AG04450 (cell line): ENCODE results near the gene HSPBAP1. TPM values are rescaled to one million over a fixed set of nuclear protein-coding genes. Genes with fewer than 3 reads are reported as not detected.
A peak's percentile ranks its signal among the peaks of the same experiment; 100 is the strongest.

Experiments used
- CTCF ChIA-PET: fragments of 300-600, 350-600 bp; formaldehyde crosslinking; extraction: SDS; loops from one replicate; lab custom pipeline; 2022; ENCODE audit warnings: antibody characterized with exemption, inconsistent platforms; lab: Charles Lee
- POLR2A ChIA-PET: fragments of 350-600 bp; formaldehyde crosslinking; extraction: SDS; loops from one replicate; lab custom pipeline; 2021; ENCODE audit warnings: antibody characterized with exemption, inconsistent platforms; lab: Yijun Ruan, JAX
- DNase-seq: peaks from one replicate; pipeline ENCODE4 v3.0.0-alpha.2; 2011; ENCODE audit warnings: low read depth, low spot score
- H3K27ac ChIP-seq: one replicate; pipeline ENCODE4 v1.5.1; 2012; ENCODE audit warnings: low read depth, low read length, control low read depth
- H3K27me3 ChIP-seq: one replicate; pipeline ENCODE4 v1.6.0; 2012; ENCODE audit warnings: low read length; ENCODE audit not compliant: control insufficient read depth, insufficient read depth
- H3K4me3 ChIP-seq: 2 replicates; pipeline ENCODE4 v1.5.1; 2011; ENCODE audit warnings: mild to moderate bottlenecking, low read depth, low read length, control low read depth
- H3K9me3 ChIP-seq: 2 replicates; pipeline ENCODE4 v1.5.1; 2012; ENCODE audit warnings: low read length; ENCODE audit not compliant: control insufficient read depth, insufficient read depth
- CTCF ChIP-seq: IDR thresholded peaks from 2 replicates; pipeline ENCODE4 v1.5.1; 2011; ENCODE audit warnings: low read depth, low read length, control low read depth, inconsistent platforms
- polyA minus RNA-seq: library from RNA; depleted of rRNA, polyadenylated mRNA; stranded (reverse); fragments of >200 nt; gene quantifications from 2 replicates; pipeline ENCODE4 v1.2.3, GENCODE V29; 2011; rRNA and poly(A)+ RNA removed
- polyA plus RNA-seq: library from polyadenylated mRNA; depleted of rRNA; stranded (reverse); fragments of >200 nt; gene quantifications from 2 replicates; pipeline ENCODE4 v1.2.3, GENCODE V29; 2011; rRNA removed

Gene HSPBAP1
- polyA plus RNA-seq, result 6.3 and 8.3 TPM in 2 replicates
- 4.0 and 4.9 TPM in 2 replicates for polyA minus RNA-seq

- H3K27me3 ChIP-seq, result no peaks in the 10 kb centered on the region
- ChIA-PET CTCF (interaction anchor here (1.3 kb wide), 1 partner anchor 9 kb away, joined by 3 read pairs; no protein-coding TSS in a partner anchor), POLR2A (interaction anchor here (1.3 kb wide), 1 partner anchor 9 kb away, joined by 6 read pairs; no protein-coding TSS in a partner anchor)
- no peaks in the 10 kb centered on the region for H3K9me3 ChIP-seq
- DNase-seq, result peak; percentile 74
- peak within 1 kb of the TSS; percentile 99 for H3K27ac ChIP-seq
- no peak for TF ChIP-seq CTCF
- peak within 1 kb of the TSS; percentile 86 for H3K4me3 ChIP-seq
These were observed at the start of gene HSPBAP1 for GRCh38 chr3:122793568-122794416. HSPBAP1 (minus strand) TSS chr3:122793831; CDS start chr3:122793680, 151 bp downstream.

DNA sequence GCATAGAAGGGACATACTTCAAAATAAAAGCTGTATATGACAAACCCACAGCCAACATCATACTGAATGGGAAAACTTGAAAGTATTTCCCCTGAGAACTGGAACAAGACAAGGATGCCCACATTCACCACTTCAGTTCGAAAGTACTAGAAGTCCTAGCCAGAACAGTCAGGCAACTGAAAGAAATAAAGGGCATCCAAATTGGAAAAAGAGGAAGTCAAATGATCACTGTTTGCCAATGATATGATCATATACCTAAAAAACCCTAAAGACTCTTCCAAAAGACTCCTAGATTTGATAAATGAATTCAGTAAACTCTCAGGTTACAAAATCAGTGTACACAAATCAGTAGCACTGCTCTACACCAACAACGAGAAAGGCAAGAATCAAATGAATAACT, 42.0 kb upstream of the HSPBAP1 start:
- Histone ChIP-seq H3K27ac (no peak overlapping the region), H3K4me3 (no peak overlapping the region), H3K9me3 (no peaks in the 10 kb centered on the region), H3K27me3 (no peaks in the 10 kb centered on the region)
- POLR2A ChIA-PET, result no interaction called here
- CTCF ChIA-PET, result no interaction called here
- TF ChIP-seq CTCF, result no peak
- DNase-seq, result no peak

DNA sequence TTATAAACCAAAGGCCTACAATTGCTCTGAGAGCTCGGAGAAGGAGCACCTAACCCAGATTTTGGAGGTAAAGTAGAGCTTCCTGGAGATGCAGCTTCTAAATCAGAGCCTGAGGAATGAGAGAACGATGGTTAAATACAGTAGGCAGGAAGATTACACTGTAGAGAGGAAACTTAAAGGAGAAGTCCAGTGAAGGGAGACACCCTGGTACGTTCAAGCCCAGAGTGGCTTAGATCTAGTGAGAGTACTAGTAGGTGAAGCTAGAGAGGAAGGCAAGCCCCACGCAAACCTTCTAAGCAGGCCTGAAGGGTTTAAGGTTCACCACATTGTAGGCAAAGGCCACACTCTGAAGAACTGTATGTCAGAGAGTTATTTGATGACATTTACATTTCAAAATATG, 34.6 kb upstream of the HSPBAP1 start:
- no peak for TF ChIP-seq CTCF
- H3K27me3 ChIP-seq, result no peaks in the 10 kb centered on the region
- H3K4me3 ChIP-seq, result no peak overlapping the region
- POLR2A ChIA-PET, result no interaction called here
- CTCF ChIA-PET, result no interaction called here
- no peak overlapping the region for H3K27ac ChIP-seq
- H3K9me3 ChIP-seq, result no peaks in the 10 kb centered on the region
- DNase-seq, result no peak

GRCh38 chr3:122826278-122826677, 32.6 kb upstream of the HSPBAP1 start:
- ChIA-PET POLR2A (no interaction called here), CTCF (no interaction called here)
- no peak for DNase-seq
- no peaks in the 10 kb centered on the region for H3K9me3 ChIP-seq
- H3K27ac ChIP-seq, result no peak overlapping the region
- TF ChIP-seq CTCF, result no peak
- H3K4me3 ChIP-seq, result no peak overlapping the region
- H3K27me3 ChIP-seq, result no peaks in the 10 kb centered on the region

DNA sequence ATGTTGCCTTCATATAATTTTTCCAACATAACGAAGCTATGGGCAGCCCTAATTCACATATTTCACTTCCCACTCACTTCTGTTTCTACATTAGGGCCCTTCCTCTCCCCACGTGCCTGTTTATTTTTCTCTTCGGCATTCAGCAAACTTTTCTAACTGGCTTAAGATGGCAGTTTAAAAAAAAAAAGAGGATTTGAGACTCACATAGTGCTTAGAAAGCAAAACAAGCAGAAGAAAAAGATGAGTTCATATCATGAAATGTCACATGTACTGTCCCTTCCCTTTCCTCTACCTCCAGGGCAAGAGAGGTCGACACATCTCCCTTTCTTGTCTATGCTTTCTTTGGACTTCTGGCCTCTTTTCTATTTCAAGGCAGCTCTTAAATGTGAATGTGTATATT, 31.8 kb upstream of the HSPBAP1 start:
- POLR2A ChIA-PET, result no interaction called here
- no peak overlapping the region for H3K27ac ChIP-seq
- DNase-seq, result no peak

More for the DNA sequence above, 31.8 kb upstream of the HSPBAP1 start:
- CTCF ChIA-PET, result interaction anchor here (0.6 kb wide), 1 partner anchor 29 kb away, joined by 3 read pairs; no protein-coding TSS in a partner anchor
- no peak for TF ChIP-seq CTCF
- Histone ChIP-seq H3K9me3 (no peaks in the 10 kb centered on the region), H3K27me3 (no peaks in the 10 kb centered on the region), H3K4me3 (no peak overlapping the region)
